Measurements from ENCODE around the gene ZNF865.

The ZNF865 gene

DNA sequence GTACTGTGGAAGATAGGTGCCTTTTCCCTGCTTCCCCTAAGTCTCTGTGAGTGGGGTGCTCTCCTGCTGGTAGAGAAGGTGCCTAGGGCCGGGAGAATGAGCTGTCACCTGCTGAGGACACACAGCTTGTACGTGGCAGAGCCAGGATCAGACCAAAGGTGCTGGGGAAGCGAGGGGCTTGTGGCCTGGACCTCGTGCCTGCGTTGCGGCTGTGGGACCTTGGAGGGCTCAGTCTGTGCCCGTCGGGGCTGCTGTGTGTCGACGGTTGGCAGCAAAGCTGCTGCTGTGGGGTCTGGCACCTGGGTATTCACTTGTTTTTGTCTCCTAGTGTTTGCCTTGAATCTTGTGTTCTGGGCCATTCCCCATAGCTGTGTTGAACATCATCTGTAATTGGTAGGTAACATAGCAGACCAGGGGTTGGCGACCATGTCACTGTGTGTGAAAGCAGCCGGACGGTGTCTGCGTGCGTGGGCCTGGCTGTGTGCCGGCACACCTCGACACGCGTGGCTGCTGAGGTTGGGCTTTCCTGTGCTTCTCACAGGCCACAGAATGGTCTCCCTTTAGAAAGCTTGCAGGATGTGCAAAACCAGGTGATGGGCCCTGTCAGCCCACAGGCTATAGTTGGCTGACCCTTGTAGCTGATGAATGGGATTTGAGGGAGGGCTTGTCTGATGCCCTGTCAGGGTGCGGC, 58.5 kb downstream of the ZNF865 start:
- DNase-seq, result no peak

DNA sequence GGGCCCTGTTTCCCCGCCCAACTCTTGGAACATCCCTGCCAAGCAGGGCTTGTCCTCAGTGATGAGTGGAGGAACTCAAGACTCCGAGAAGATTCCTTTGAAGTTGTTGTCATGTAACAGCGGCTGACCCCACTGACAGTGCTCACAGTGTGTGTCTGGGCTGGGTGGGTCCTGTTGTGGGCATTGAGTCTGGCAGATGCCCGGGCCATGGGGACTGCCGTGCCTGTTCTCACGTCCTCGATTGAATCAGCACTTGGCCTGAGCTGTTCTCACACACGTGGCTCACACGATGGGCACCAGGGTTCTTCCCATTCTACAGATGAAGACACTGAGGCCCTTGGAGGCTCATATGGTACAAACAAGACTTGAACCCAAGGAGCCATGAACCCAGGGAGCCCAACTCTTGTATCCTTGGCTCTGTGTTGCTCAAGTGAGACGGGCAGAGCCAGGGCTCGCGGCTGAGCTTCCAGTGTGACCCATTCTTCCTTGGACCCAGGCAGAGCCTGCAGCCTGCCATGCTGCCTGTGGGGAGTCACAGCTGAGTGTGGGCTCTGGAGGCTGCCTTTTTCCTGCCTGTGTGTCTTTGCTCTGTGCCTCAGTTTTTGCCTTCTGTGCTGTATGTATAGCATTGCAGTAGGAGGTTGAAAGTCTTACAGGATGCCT, 61.0 kb downstream of the ZNF865 start:
- DNase-seq, result no peak

All from NCI-H146 (cell line).